Duodenal mucosa (tissue), 2 donors: ENCODE measurements around the gene DEDD.

Experiments used
- H3K27ac ChIP-seq: one replicate; pipeline ENCODE4 v1.7.0; 2013; ENCODE audit warnings: low read depth, low read length
- H3K27me3 ChIP-seq, 2 donors: one replicate each; pipeline ENCODE4 v1.7.0; 2013; ENCODE audit warnings: low read length in 2 of 2, control low read depth in 1 of 2; ENCODE audit not compliant: insufficient read depth in 2 of 2, control insufficient read depth in 1 of 2
- H3K36me3 ChIP-seq, 2 donors: one replicate each; pipeline ENCODE4 v1.7.0; 2013; ENCODE audit warnings: low read length in 2 of 2, control low read depth in 1 of 2; ENCODE audit not compliant: insufficient read depth in 2 of 2, control insufficient read depth in 1 of 2
- H3K4me1 ChIP-seq, 2 donors: one replicate each; pipeline ENCODE4 v1.7.0; 2013; ENCODE audit warnings: low read length in 2 of 2, control low read depth in 1 of 2; ENCODE audit not compliant: insufficient read depth in 2 of 2, control insufficient read depth in 1 of 2
- H3K4me3 ChIP-seq, 2 donors: one replicate each; pipeline ENCODE4 v1.7.0; 2013; ENCODE audit warnings: low read length in 2 of 2, low read depth in 1 of 2
- H3K9ac ChIP-seq, 2 donors: one replicate each; pipeline ENCODE4 v1.7.0; 2013; ENCODE audit warnings: low read length in 2 of 2, low read depth in 1 of 2
- H3K9me3 ChIP-seq, 2 donors: one replicate each; pipeline ENCODE4 v1.7.0; 2013; ENCODE audit warnings: low read length in 2 of 2, control low read depth in 1 of 2; ENCODE audit not compliant: control insufficient read depth in 1 of 2

DEDD gene

GRCh38 chr1:161173711-161174110 lies 41.2 kb upstream of the DEDD start:
- no peak overlapping the region for H3K27ac ChIP-seq
- no peak overlapping the region for H3K9ac ChIP-seq
- H3K4me1 ChIP-seq: peaks cover 20 to 34% of the 10 kb centered on the region in 2 donors
- no peaks in the 10 kb centered on the region for H3K27me3 ChIP-seq
- peaks cover 33 to 64% of the 10 kb centered on the region in 2 donors for H3K36me3 ChIP-seq
- H3K4me3 ChIP-seq: no peak overlapping the region
- no peaks in the 10 kb centered on the region for H3K9me3 ChIP-seq

- Histone ChIP-seq H3K36me3 (peaks cover 33 to 64% of the 10 kb centered on the region in 2 donors), H3K9ac (no peak overlapping the region), H3K27ac (no peak overlapping the region), H3K4me1 (peaks cover 15 to 29% of the 10 kb centered on the region in 2 donors), H3K4me3 (no peak overlapping the region), H3K9me3 (no peaks in the 10 kb centered on the region), H3K27me3 (no peaks in the 10 kb centered on the region)
Measured at GRCh38 chr1:161172776-161173376, 40.4 kb upstream of the DEDD start.

GRCh38 chr1:161172349-161172748 lies 39.9 kb upstream of the DEDD start:
- Histone ChIP-seq H3K36me3 (peaks cover 33 to 64% of the 10 kb centered on the region in 2 donors), H3K27me3 (no peaks in the 10 kb centered on the region), H3K9me3 (no peaks in the 10 kb centered on the region), H3K9ac (no peak overlapping the region), H3K4me3 (no peak overlapping the region), H3K27ac (no peak overlapping the region), H3K4me1 (peaks cover 12 to 24% of the 10 kb centered on the region in 2 donors)

GRCh38 chr1:161171696-161172095 lies 39.2 kb upstream of the DEDD start:
- H3K27me3 ChIP-seq: no peaks in the 10 kb centered on the region
- no peak overlapping the region for H3K9ac ChIP-seq
- peaks cover 18 to 29% of the 10 kb centered on the region in 2 donors for H3K4me1 ChIP-seq
- H3K4me3 ChIP-seq: no peak overlapping the region
- no peak overlapping the region for H3K27ac ChIP-seq
- H3K9me3 ChIP-seq: no peaks in the 10 kb centered on the region
- peaks cover 33 to 64% of the 10 kb centered on the region in 2 donors for H3K36me3 ChIP-seq

GRCh38 chr1:161171191-161171590 lies 38.7 kb upstream of the DEDD start:
- Histone ChIP-seq H3K4me3 (no peak overlapping the region), H3K27ac (no peak overlapping the region), H3K36me3 (peaks cover 33 to 64% of the 10 kb centered on the region in 2 donors), H3K9ac (no peak overlapping the region), H3K4me1 (peaks cover 13 to 25% of the 10 kb centered on the region in 2 donors), H3K9me3 (no peaks in the 10 kb centered on the region), H3K27me3 (no peaks in the 10 kb centered on the region)

GRCh38 chr1:161168906-161169305 lies 36.4 kb upstream of the DEDD start:
- H3K27me3 ChIP-seq: no peaks in the 10 kb centered on the region
- peaks cover 27 to 61% of the 10 kb centered on the region in 2 donors for H3K36me3 ChIP-seq
- no peaks in the 10 kb centered on the region for H3K9me3 ChIP-seq
- H3K9ac ChIP-seq: no peak overlapping the region
- H3K4me3 ChIP-seq: no peak overlapping the region
- peaks cover 11 to 31% of the 10 kb centered on the region in 2 donors for H3K4me1 ChIP-seq
- H3K27ac ChIP-seq: no peak overlapping the region

- peak overlapping the region; percentile 97 for H3K4me3 ChIP-seq
- no peak overlapping the region for H3K27ac ChIP-seq
- no peaks in the 10 kb centered on the region for H3K27me3 ChIP-seq
- no peaks in the 10 kb centered on the region for H3K9me3 ChIP-seq
- H3K4me1 ChIP-seq: peaks cover 11 to 22% of the 10 kb centered on the region in 2 donors
- H3K36me3 ChIP-seq: peaks cover 16 to 61% of the 10 kb centered on the region in 2 donors
- peak overlapping the region; percentile 83 to 89 for H3K9ac ChIP-seq
Measured at GRCh38 chr1:161166669-161167548, 34.4 kb upstream of the DEDD start.

GRCh38 chr1:161165742-161166668 lies 33.5 kb upstream of the DEDD start, which contains the start of gene PPOX:
Gene PPOX, plus strand, starts transcription at chr1:161166426. Its CDS starts 422 bp downstream, at chr1:161166848.
- Histone ChIP-seq H3K4me3 (peak within 1 kb of the TSS; percentile 97), H3K9me3 (no peaks in the 10 kb centered on the region), H3K27ac (peak within 1 kb of the TSS; percentile 95), H3K27me3 (no peaks in the 10 kb centered on the region), H3K9ac (peak within 1 kb of the TSS; percentile 83 to 89), H3K36me3 (peaks cover 14 to 58% of the 10 kb centered on the region in 2 donors), H3K4me1 (peaks cover 11 to 30% of the 10 kb centered on the region in 2 donors)

GRCh38 chr1:161164901-161165610 lies 32.6 kb upstream of the DEDD start:
- H3K27me3 ChIP-seq: no peaks in the 10 kb centered on the region
- peak overlapping the region; percentile 95 for H3K27ac ChIP-seq
- peak overlapping the region; percentile 83 to 89 for H3K9ac ChIP-seq
- H3K36me3 ChIP-seq: peaks cover 5 to 50% of the 10 kb centered on the region in 2 donors
- peak overlapping the region in 1 of 2 donors; percentile 97 for H3K4me3 ChIP-seq
- H3K4me1 ChIP-seq: peaks cover 20 to 40% of the 10 kb centered on the region in 2 donors
- H3K9me3 ChIP-seq: no peaks in the 10 kb centered on the region
